Measurements from ENCODE around the gene DNAJC5. TPM values are rescaled to one million over a fixed set of nuclear protein-coding genes. Genes with fewer than 3 reads are reported as not detected.
A peak's percentile ranks its signal among the peaks of the same experiment; 100 is the strongest.

DNAJC5 gene
- total RNA-seq, 1 donor from 2014 or later, result 49.8 TPM

DNA sequence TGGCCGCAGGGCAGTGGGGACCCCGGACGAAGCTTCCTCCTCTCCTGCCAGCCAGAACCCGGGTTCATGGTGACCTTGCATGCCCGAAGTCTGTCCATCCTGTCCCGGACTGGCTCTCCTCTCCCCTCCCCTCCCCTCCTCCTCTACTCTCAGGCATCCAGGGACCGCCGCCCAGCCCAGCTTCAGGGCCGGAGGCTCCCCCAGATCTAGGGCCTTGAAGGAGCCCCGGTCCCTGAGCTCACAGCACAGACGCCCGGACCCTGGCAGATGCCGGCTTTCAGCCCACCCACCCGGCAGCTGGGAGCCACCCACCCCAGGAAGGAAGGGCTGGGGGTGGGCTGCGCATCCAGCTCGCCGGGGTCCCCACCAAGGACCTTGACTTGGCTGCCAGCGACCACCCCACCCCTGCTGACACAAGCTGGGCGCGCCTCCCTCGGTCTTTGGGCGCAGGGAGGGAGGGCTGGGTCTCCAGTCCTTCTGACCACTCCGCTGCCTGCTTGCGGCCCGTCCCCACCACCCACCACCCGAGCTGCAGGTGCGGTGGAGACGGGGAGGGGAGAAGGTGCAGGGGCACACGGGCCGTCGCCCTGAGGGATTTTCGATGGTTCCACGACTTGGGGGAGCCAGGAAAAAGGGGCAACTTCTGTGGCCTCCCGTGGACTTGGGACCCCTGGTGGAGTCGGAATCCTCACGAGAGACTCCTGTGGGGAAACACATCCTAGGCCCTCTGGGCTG lies 39.4 kb upstream of the DNAJC5 start:
- Histone ChIP-seq H3K36me3 (no peaks in the 10 kb centered on the region), H3K4me3 (peak overlapping the region; percentile 26), H3K9me3 (no peaks in the 10 kb centered on the region), H3K27ac (peak overlapping the region; percentile 84), H3K27me3 (no peaks in the 10 kb centered on the region), H3K4me1 (peaks cover 55% of the 10 kb centered on the region)
- TF ChIP-seq CTCF (IDR thresholded peaks at IDR 0.05), result no peak
- intact Hi-C loops (cut with DNase I), result no loop called here
- DNase-seq (no peak), ATAC-seq (peak; percentile 1)

DNA sequence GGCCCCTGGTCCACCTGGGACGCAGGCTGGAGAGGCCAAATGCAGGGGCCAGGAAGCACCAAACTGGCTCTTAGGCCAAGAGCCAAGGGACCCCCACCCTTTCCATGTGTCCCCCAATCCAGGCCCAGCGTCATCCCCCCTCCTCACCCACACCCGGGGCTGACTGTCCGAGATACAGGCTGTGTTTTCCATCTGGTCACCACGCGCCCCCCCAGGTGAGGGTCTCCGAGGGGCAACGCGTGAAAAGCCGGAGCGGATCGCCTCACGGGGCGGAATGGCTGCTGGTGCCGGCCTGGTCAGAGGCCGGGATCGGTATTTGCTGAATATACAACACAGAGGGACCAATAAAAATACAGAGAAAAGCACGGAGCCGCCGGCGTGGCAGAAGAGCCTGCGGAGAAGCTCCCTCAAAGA lies 38.8 kb upstream of the DNAJC5 start:
- ATAC-seq (no peak), DNase-seq (no peak)
- peaks cover 55% of the 10 kb centered on the region for H3K4me1 ChIP-seq
- H3K27me3 ChIP-seq, result no peaks in the 10 kb centered on the region
- no peaks in the 10 kb centered on the region for H3K36me3 ChIP-seq
- intact Hi-C loops (cut with DNase I), result no loop called here
- no peak overlapping the region for H3K4me3 ChIP-seq
- TF ChIP-seq CTCF (IDR thresholded peaks at IDR 0.05), result no peak
- no peak overlapping the region for H3K27ac ChIP-seq
- H3K9me3 ChIP-seq, result no peaks in the 10 kb centered on the region

GRCh38 chr20:63857764-63858392 lies 37.0 kb upstream of the DNAJC5 start:
- intact Hi-C loops (cut with DNase I), result no loop called here
- Histone ChIP-seq H3K9me3 (no peaks in the 10 kb centered on the region), H3K36me3 (peaks cover 8% of the 10 kb centered on the region), H3K4me3 (no peak overlapping the region), H3K27me3 (no peaks in the 10 kb centered on the region), H3K4me1 (peaks cover 55% of the 10 kb centered on the region), H3K27ac (peak overlapping the region; percentile 42)
- DNase-seq (no peak), ATAC-seq (peak; percentile 2)
- no peak for TF ChIP-seq CTCF (IDR thresholded peaks at IDR 0.05)

DNA sequence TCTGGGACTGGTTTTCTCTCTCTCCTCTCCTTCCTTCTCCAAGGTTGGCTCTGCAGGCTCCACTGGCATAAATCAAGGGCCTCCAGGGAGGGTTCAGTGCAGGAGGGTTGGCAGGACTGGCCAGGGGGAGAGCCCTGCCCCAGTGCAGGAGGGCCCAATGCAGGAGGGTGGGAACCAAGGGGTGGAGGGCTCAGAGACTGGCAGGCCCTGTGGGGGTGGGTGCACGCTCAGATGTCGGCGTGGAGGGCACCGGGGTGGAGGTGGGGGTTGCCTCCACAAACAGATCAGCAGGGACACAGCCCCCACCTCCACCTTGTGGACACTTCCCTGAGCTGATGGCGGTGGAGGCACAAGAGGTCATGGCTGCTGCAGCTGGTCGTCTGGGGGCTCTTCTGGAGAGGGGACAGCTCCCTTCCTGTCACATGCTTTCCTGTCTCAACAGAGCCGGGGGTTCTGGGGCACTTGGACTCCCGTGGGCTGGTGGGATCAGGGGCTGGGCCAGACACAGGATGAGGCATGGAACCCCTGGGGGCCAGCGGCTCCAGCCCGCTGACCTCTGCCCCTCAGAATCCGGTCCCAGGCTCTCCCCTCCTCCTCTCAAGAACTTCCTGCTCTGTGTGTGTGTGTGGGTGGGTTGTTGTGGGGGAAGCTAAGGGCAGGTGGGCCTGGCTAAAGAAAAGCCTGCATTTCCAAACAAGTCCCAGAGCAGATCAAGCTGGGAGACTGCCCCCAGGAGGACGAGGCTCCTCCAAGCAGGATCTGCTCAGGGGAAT lies 36.3 kb upstream of the DNAJC5 start:
- Histone ChIP-seq H3K4me1 (peaks cover 58% of the 10 kb centered on the region), H3K27me3 (no peaks in the 10 kb centered on the region), H3K36me3 (peaks cover 8% of the 10 kb centered on the region), H3K27ac (peak overlapping the region; percentile 33), H3K9me3 (no peaks in the 10 kb centered on the region), H3K4me3 (no peak overlapping the region)
- intact Hi-C loops (cut with DNase I), result no loop called here
- DNase-seq (no peak), ATAC-seq (peak; percentile 21)
- peak; percentile 30 for TF ChIP-seq CTCF (IDR thresholded peaks at IDR 0.05)

- intact Hi-C loops (cut with DNase I), result no loop called here
- Histone ChIP-seq H3K27ac (peak overlapping the region; percentile 33), H3K27me3 (no peaks in the 10 kb centered on the region), H3K36me3 (peaks cover 8% of the 10 kb centered on the region), H3K9me3 (no peaks in the 10 kb centered on the region), H3K4me3 (no peak overlapping the region), H3K4me1 (peaks cover 56% of the 10 kb centered on the region)
- TF ChIP-seq CTCF (IDR thresholded peaks at IDR 0.05), result no peak
- DNase-seq, result no peak
- ATAC-seq, result no peak
These were observed 35.7 kb upstream of the DNAJC5 start for GRCh38 chr20:63859166-63859699.

Data from upper lobe of right lung (tissue), 1 donor.